HG02870 (cell line): ENCODE measurements around the gene ACTR8.

ENCODE experiments used
- ATAC-seq: cut with Tn5 transposase; IDR thresholded peaks from one replicate; pipeline ENCODE4 v1.9.1; 2021; ENCODE audit warnings: mild to moderate bottlenecking, moderate library complexity; ENCODE audit not compliant: unreplicated experiment

ACTR8 gene

GRCh38 chr3:53836084-53836872 is 45.7 kb downstream of the ACTR8 start:
- no peak for ATAC-seq

GRCh38 chr3:53835257-53835656 is 46.7 kb downstream of the ACTR8 start:
- ATAC-seq: no peak

- no peak for ATAC-seq
These were observed 47.4 kb downstream of the ACTR8 start for GRCh38 chr3:53834429-53835095.

- ATAC-seq: no peak
These were observed 48.3 kb downstream of the ACTR8 start for GRCh38 chr3:53833700-53834099.

- no peak for ATAC-seq
These were observed 48.8 kb downstream of the ACTR8 start for GRCh38 chr3:53833053-53833645.

GRCh38 chr3:53830944-53831343 is 51.0 kb downstream of the ACTR8 start:
- ATAC-seq: no peak

GRCh38 chr3:53829605-53830004 is 52.3 kb downstream of the ACTR8 start:
- ATAC-seq: no peak

GRCh38 chr3:53828581-53828980 is 53.4 kb downstream of the ACTR8 start:
- ATAC-seq: no peak

- no peak for ATAC-seq
These were observed 55.9 kb downstream of the ACTR8 start for GRCh38 chr3:53826048-53826447.

GRCh38 chr3:53824795-53825194 is 57.2 kb downstream of the ACTR8 start:
- ATAC-seq: no peak

- ATAC-seq: no peak
These were observed 57.8 kb downstream of the ACTR8 start for GRCh38 chr3:53823956-53824657.

GRCh38 chr3:53823026-53823955 is 58.7 kb downstream of the ACTR8 start:
- ATAC-seq: no peak

- ATAC-seq: no peak
These were observed 59.6 kb downstream of the ACTR8 start for GRCh38 chr3:53822331-53822741.

GRCh38 chr3:53821631-53822121 is 60.3 kb downstream of the ACTR8 start:
- peak; percentile 76 for ATAC-seq

GRCh38 chr3:53820756-53821580 is 61.0 kb downstream of the ACTR8 start:
- ATAC-seq: no peak

- no peak for ATAC-seq
These were observed 61.9 kb downstream of the ACTR8 start for GRCh38 chr3:53820084-53820483.

- no peak for ATAC-seq
These were observed 62.6 kb downstream of the ACTR8 start for GRCh38 chr3:53819163-53819868.
